GM19351 (cell line): Measurements from ENCODE around the gene MYRFL.

ENCODE experiments used
- ATAC-seq: cut with Tn5 transposase; IDR thresholded peaks from one replicate; pipeline ENCODE4 v1.9.1; 2021; ENCODE audit warnings: mild to moderate bottlenecking, moderate library complexity; ENCODE audit not compliant: unreplicated experiment

MYRFL gene

GRCh38 chr12:69929125-69929524 lies 104.1 kb downstream of the MYRFL start:
- no peak for ATAC-seq

- ATAC-seq = no peak
Observed at GRCh38 chr12:69929531-69929930, 104.5 kb downstream of the MYRFL start.

DNA sequence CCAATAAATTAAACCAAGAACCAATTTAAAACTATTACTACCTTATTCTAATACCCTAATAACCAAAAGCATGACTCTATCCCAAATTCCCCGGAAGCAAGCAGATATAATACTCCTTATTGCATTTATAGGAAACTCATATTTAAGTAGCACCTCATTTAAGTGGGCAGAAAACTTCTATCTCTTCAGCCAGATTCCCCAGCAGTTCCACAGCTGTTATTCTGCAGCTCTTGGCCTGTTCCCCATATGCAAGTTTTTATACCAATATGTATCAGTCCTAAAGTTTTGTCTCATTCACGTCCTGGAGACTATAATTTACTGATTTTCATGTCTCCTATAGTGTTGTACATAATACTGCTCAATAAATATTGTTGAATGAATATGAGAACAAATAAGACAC lies 106.5 kb downstream of the MYRFL start:
- ATAC-seq = no peak

DNA sequence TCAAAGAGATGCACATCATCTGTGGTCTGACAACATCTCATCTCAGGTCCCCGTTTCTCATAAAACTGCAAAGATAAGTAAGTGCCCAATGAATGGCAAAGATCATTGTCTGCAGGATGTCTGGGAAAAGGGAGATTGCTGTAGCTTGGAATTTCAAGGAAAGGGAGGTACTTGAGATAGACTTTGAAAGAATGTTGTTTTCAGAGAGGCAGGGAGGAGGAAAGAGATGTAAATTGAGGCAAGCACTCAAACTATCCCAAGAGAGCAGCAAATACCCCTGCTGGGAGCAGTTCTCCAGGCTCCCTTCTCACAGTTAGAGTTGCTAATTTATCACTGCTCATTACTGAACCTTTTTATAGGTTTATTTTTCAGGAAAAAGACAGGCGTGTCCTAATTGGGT lies 107.1 kb downstream of the MYRFL start:
- ATAC-seq = no peak

DNA sequence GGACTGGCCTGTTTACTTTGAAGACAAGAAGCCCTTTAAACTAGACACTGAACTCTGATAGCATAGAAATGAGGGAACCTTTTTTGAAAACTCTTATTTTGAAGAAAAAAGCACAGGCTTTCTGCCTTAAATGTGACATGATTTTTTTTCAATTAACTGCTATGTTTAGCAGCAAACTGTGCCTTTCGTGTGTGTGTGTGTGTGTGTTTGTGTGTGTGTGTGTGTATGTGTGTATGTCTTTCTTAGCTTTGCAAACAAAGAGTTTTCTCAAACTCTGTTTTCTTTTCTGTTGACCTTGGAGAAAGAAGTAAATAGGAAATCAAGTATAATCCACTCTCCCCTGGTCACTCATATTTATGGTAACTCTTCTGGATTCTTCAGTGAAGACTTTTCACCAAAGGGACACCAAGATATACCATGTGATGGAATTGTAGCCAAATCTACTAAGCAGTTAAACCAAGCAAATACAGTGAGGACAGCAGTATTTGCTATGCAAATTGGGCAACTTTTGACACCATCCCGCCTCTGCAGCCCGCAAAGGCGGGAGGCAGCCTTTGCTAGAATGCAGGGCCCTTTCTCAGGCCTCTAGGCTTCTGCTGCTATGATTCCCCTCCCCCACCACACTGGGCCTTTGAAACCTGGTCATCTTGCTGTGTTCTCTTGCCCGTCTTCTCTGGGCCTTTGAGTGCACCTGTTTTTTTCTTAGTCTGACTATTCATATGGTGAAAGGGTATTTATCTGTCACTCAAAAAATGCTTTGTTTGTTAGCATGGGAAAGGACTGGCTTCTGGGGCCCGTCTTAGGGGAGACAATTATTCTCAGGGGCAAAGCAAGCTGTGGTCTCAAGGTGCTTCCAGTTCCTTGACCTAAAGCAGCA lies 107.9 kb downstream of the MYRFL start:
- ATAC-seq = peak; percentile 84

GRCh38 chr12:69934011-69934410 lies 109.0 kb downstream of the MYRFL start:
- no peak for ATAC-seq

DNA sequence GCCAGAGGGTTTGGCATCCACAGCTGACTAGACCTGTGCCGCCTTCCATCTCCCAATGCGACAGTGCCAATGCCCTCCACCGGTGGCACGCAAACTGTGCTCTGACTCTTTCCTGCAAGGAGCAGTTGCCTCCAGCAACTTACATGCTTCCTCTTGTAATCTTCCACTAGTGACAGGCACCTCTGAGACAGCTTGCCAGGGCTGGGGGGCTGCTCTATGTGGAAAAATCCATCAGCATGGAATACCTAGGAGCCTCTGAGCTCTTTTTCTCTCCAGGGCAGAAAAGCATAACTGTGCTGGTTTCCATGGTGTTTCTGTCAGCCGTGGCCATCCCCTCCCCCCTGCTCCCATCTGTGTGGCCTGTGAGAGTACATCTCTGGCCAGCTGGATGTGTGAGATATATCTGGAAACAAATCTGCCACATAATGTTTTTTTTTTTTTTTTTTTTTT lies 110.6 kb downstream of the MYRFL start:
- no peak for ATAC-seq

DNA sequence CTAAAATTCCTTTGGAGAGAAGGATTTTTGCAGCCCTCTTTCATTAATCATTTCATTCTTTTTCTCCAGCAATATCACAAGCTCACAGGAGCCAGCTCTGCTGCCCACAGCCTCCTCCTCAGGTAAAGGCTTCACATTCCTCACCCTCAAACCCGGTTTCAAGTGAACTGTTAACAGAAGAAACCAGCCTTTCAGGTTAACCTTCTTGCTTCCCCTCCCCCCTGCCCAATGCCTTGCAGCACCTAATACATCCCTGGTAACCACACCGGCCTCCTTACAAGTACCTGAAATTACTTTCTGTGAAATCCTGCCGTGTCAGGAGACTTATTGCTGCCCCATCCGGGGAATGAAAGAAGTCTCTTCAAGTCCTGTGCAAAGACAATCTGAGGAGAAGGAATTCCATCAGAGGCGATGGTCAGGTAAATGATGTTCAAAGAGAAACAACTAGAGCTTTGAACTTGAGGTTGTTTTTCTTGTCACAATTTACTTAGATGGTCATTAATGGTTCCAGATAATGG lies 111.2 kb downstream of the MYRFL start:
- ATAC-seq = no peak

GRCh38 chr12:69936766-69937165 lies 111.7 kb downstream of the MYRFL start:
- no peak for ATAC-seq

DNA sequence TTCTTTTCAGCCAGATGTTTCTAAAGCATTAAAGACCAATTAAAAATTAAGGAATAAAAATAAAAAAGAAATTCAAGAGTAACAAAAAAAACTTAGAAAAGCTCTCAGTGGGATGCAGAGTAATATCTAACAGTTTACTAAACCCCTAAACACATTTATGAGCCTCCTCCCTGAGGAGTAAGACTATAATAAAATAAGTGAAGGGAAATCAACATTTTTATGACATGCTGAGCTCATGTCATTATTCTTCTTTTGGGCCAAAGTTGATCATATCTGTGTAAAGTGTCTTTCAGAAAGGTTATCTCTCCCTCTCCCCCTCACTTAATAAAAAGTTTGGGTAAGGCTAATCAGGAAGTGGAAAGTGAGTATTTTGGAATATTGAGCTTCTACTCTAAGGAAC lies 122.1 kb downstream of the MYRFL start:
- no peak for ATAC-seq

DNA sequence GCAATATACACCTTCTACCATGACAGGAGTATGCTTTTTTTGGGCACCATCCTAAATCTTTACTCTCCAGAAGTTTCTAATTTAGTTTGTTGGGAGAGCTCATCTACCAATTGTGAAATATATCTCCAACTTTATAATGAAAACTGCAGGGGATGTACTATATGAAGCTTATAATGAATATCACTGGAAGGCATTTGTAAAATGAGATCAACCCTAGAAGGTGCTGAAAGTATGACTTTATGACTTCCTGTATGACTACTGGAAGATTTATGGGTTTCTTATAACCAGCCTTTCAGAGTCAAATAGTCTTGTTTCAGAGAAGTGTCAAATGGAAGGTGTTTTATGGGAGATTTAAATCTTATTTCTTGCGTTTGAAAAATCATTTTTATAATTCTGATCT lies 122.9 kb downstream of the MYRFL start:
- no peak for ATAC-seq

GRCh38 chr12:69948851-69949250 lies 123.8 kb downstream of the MYRFL start:
- ATAC-seq = no peak

- no peak for ATAC-seq
Observed at GRCh38 chr12:69949311-69950002, 124.4 kb downstream of the MYRFL start.

GRCh38 chr12:69951108-69951507 lies 126.1 kb downstream of the MYRFL start:
- ATAC-seq = no peak

- ATAC-seq = no peak
Observed at GRCh38 chr12:69952890-69953289, 127.9 kb downstream of the MYRFL start.

- no peak for ATAC-seq
Observed at GRCh38 chr12:69961246-69961645, 136.2 kb downstream of the MYRFL start.

DNA sequence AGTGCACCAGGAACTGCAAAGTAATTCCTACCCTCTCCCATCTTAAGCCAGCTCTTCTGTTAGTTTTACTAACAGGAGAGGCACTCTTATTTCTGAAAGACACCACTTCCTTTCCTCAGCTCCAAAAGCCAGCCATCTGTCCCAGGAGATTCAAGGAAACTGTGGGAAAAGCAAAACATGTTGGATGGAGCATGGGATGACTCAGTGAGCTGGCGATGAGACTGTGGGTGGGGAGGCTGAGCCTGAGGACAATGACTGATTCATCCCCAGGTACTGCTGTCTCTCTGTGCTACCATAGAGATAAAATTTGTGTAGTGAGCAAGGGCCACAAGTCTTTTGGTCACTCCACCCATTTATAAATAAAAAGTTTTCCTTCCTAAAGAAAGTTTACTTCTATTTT lies 141.4 kb downstream of the MYRFL start:
- ATAC-seq = no peak

GRCh38 chr12:69966839-69967238 lies 141.8 kb downstream of the MYRFL start:
- ATAC-seq = no peak

DNA sequence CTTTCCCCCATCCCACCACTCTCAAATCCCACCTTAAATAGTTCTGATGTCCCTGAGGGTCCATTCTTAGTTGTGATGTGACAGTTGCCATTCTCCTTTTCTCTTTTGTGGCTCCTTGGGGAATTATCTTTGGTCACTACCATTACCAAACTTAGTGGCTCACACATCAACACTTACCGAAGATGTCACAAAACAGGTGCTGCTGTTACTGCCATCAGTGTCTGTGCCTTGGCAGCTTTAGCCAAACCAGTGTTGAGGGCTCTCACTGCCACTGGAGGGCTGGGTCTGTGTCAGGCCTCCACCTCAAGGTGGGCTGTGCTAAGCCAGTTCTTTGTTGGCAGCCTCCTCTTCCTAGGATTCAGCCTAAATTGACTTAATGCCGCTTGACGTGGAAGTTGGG lies 144.0 kb downstream of the MYRFL start:
- no peak for ATAC-seq

DNA sequence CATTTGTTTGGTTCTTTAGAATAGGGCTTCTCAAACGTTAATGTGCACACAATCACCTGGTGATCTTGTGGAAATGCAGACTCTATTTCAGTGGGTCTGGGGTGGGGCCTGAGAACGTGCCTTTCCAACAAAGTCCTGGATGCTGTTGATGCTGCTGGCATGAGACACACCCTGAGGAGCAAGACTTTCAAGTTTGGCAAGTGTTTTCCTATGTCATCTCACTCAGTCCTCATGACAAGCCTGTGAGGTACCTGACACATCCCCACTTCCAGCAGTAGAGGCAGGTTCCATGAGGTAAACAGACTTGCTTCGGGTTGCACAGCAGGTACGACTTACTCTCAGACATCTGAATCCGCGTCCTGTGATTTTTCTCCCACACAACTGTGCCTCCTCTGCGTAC lies 147.1 kb downstream of the MYRFL start:
- ATAC-seq = no peak

- no peak for ATAC-seq
Observed at GRCh38 chr12:69978020-69978419, 153.0 kb downstream of the MYRFL start.

- no peak for ATAC-seq
Observed at GRCh38 chr12:69981881-69982475, 157.0 kb downstream of the MYRFL start.
